Measurements from ENCODE around the gene STMN1. TPM values are rescaled to one million over a fixed set of nuclear protein-coding genes. Genes with fewer than 3 reads are reported as not detected.

The STMN1 gene
- total RNA-seq, 4 donors from 2014 or later = 21.2 to 62.7 (median 26.8) TPM

DNA sequence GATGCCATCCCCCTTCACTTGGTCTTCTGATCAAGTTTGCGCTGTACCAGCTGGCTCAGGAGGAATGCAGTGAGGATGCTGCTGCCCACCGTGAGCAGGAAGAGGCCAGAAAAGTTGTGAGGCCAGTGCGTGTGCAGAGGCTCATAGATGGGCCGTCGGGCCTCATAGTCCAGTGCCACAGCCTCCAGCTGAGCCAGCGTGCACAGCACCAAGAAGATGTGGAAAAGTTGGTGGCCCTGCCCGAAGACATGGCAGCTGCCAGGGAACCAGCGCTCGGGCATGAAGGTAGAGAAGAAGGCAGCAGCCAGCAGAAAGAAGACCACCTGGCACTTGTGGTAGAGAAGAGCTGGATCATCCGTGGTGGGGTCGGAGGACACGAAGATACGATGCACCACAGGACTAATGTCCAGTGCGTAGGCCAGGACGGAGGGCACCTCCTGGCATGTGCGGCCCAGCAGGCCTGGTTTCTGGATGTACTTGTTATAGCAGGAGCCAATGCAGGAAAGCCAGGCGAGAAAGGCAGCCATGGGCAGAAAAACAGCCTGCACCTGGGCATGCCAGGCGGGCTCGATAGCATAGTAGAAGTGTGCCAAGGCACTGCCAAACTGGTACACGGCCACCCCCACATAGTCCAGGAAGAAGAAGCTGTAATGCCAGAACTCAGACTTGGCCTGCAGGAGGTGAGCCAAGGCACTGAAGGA, 43.3 kb downstream of the STMN1 start:
- DNase-seq = no peak
- TF ChIP-seq POLR2A (IDR thresholded peaks at IDR 0.05) = no peak
- TF ChIP-seq, protein P1, sequence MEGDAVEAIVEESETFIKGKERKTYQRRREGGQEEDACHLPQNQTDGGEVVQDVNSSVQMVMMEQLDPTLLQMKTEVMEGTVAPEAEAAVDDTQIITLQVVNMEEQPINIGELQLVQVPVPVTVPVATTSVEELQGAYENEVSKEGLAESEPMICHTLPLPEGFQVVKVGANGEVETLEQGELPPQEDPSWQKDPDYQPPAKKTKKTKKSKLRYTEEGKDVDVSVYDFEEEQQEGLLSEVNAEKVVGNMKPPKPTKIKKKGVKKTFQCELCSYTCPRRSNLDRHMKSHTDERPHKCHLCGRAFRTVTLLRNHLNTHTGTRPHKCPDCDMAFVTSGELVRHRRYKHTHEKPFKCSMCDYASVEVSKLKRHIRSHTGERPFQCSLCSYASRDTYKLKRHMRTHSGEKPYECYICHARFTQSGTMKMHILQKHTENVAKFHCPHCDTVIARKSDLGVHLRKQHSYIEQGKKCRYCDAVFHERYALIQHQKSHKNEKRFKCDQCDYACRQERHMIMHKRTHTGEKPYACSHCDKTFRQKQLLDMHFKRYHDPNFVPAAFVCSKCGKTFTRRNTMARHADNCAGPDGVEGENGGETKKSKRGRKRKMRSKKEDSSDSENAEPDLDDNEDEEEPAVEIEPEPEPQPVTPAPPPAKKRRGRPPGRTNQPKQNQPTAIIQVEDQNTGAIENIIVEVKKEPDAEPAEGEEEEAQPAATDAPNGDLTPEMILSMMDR (IDR thresholded peaks at IDR 0.05) = no peak
- Histone ChIP-seq H3K27me3 (no peaks in the 10 kb centered on the region), H3K36me3 (peaks cover 0 to 7% (median 0%) of the 10 kb centered on the region in 3 donors), H3K4me1 (peaks cover 6 to 34% (median 8%) of the 10 kb centered on the region in 4 donors), H3K9me3 (no peaks in the 10 kb centered on the region), H3K27ac (no peak overlapping the region), H3K4me3 (no peak overlapping the region)

DNA sequence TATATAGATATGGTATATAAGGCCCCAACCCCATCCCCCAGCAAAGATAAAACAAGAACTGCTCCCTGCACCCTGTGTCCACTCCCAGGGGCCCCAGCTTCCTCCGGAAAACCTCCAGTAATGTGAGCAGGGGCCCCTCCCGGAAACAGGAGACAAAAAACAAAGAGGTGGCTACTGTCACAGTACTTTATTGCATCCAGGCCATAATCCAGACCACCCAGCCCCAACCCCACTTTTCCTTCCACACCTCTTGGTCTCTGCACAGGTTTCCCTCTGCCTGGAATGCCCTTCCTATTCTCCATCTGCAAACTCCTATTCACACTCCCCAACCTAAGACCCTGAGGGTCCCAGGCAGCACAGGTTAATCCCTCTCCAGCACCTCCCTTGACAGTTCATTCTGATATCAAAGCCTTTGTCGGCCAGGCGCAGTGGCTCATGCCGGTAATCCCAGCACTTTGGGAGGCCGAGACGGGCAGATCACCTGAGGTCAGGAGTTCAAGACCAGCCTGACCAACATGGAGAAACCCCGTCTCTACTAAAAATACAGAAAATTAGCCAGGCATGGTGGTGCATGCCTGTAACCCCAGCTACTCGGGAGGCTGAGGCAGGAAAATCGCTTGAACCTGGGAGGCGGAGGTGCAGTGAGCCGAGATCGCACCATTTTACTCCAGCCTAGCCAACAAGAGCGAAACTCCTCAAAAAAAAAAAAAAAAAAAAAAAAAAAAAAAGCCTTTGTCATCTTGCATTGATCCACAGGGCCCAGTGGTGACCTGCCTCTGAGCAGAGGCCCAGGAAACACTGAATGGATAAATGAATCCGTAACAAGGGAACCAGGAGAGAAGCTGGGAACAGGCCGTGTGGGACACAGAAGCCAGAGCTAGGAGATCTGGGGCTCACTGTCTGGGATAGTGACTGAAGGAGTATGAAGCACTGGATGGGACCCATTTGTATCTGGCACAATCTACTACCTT, 44.6 kb downstream of the STMN1 start:
- Histone ChIP-seq H3K9me3 (no peaks in the 10 kb centered on the region), H3K4me3 (no peak overlapping the region), H3K27me3 (no peaks in the 10 kb centered on the region), H3K4me1 (peaks cover 0 to 22% (median 7%) of the 10 kb centered on the region in 4 donors), H3K27ac (peak overlapping the region in 2 of 4 donors; percentile 17 to 38), H3K36me3 (peaks cover 0 to 7% (median 0%) of the 10 kb centered on the region in 3 donors)
- TF ChIP-seq, protein P1 (IDR thresholded peaks at IDR 0.05) = no peak
- TF ChIP-seq POLR2A (IDR thresholded peaks at IDR 0.05) = no peak
- no peak for DNase-seq

DNA sequence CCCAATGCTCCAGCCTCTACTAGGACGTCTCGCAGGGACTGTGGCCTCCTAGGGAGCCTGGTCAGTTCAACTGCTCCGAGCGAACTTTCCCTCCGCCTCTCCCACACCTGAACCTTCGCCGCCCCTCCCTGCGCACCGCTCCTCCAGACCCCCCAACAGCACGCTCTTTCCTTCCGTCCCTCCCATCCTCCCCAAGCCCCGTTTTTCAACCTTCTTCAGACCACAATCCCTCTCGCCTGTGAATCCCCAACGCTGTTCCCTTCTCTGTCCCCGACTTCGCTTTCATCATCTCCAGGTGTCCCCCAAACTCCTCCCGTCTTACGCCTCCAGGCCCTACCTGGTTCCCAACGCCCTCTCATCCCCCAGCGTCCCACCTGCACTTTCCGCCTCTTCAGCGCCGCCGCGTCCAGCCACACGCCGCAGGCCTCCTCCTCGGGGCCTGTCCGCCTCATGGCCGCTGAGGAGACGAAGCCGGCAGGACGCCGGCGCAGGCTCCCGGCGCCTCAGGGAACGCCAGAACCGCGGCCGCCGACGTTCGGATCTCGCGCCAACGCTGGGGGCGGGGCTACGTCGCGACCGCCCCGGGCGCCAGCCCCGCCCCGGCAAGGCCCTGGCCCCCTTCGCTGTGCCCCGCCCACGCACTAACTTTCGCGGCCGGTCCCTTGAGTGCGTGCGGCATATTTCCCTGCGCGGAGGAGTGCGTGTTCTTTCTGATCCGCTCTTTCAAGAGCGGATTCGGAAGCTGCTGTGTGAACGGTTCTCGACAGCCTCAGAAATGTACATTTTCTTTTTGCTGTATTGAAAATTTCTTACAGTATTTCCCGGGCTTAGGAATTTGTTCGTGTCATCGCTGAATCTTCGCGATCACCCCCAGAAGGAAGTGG, 47.1 kb downstream of the STMN1 start, which contains the start of gene AUNIP:
Gene AUNIP (minus strand): TSS at position 552 of the 884 bp plus-strand sequence. CDS start 100 bp downstream, at position 452.
- Histone ChIP-seq H3K4me1 (peaks cover 0 to 18% (median 7%) of the 10 kb centered on the region in 4 donors), H3K36me3 (peaks cover 0 to 7% (median 0%) of the 10 kb centered on the region in 3 donors), H3K27ac (peak within 1 kb of the TSS; percentile 63 to 80 (median 69)), H3K27me3 (no peaks in the 10 kb centered on the region), H3K4me3 (peak within 1 kb of the TSS; percentile 36 to 72 (median 53)), H3K9me3 (no peaks in the 10 kb centered on the region)
- peak; percentile 78 to 85 for TF ChIP-seq POLR2A (IDR thresholded peaks at IDR 0.05)
- TF ChIP-seq, protein P1 (IDR thresholded peaks at IDR 0.05) = peak in 1 of 6 experiments; percentile 3
- peak; percentile 89 to 94 (median 93) for DNase-seq

DNA sequence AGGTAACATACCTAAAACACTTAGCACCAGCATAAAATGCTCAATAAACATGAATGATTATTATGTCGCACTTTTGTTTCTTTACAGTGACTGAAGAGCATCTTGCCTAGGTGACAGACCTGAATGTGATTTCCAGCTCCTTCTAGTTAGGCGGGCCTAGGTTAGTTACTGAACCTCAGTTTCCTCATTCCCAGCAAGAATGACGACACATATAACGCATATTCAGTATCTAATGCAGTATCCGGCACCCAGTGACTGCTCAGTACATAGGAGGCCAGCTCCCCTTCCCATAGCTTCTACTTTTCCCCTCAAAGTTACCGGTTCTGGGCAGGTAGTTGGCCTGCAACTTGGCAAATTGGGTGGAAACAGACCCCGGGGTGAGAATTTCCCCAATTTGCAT, 47.7 kb downstream of the STMN1 start:
- H3K27me3 ChIP-seq = no peaks in the 10 kb centered on the region
- H3K9me3 ChIP-seq = no peaks in the 10 kb centered on the region
- H3K36me3 ChIP-seq = peaks cover 0 to 7% (median 0%) of the 10 kb centered on the region in 3 donors
- H3K27ac ChIP-seq = no peak overlapping the region
- H3K4me1 ChIP-seq = peaks cover 0 to 18% (median 7%) of the 10 kb centered on the region in 4 donors
- peak overlapping the region in 3 of 4 donors; percentile 51 to 72 (median 55) for H3K4me3 ChIP-seq
- no peak for TF ChIP-seq POLR2A (IDR thresholded peaks at IDR 0.05)
- TF ChIP-seq, protein P1 (IDR thresholded peaks at IDR 0.05) = no peak
- DNase-seq = no peak

DNA sequence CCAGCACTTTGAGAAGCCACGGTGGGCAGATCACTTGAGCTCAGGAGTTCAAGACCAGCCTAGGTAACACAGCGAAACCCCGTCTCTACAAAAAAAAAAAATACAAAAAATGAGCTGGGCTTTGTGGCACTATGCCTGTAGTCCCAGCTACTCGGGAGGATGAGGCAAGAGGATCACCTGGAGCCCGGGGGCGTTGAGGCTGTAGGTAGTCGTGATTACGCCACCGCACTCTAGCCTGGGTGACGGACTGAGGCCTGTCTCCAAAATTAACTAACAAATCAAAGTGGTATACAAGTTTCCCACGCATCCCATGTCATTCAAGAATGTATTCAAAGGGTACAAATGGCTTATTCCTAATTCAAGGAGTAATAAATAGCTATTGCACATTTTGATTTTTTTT, 49.4 kb downstream of the STMN1 start:
- Histone ChIP-seq H3K4me1 (peaks cover 0 to 18% (median 7%) of the 10 kb centered on the region in 4 donors), H3K9me3 (no peaks in the 10 kb centered on the region), H3K4me3 (no peak overlapping the region), H3K36me3 (no peaks in the 10 kb centered on the region), H3K27me3 (no peaks in the 10 kb centered on the region), H3K27ac (no peak overlapping the region)
- DNase-seq = no peak
- TF ChIP-seq POLR2A (IDR thresholded peaks at IDR 0.05) = no peak
- TF ChIP-seq, protein P1 (IDR thresholded peaks at IDR 0.05) = no peak
